ENCODE measurements around the gene THBS3.
"Not testable (repeated sequence)": the region's sequence is repeated elsewhere in the genome, so short reads cannot be mapped to it uniquely, and the experiment has no call there.

The THBS3 gene

DNA sequence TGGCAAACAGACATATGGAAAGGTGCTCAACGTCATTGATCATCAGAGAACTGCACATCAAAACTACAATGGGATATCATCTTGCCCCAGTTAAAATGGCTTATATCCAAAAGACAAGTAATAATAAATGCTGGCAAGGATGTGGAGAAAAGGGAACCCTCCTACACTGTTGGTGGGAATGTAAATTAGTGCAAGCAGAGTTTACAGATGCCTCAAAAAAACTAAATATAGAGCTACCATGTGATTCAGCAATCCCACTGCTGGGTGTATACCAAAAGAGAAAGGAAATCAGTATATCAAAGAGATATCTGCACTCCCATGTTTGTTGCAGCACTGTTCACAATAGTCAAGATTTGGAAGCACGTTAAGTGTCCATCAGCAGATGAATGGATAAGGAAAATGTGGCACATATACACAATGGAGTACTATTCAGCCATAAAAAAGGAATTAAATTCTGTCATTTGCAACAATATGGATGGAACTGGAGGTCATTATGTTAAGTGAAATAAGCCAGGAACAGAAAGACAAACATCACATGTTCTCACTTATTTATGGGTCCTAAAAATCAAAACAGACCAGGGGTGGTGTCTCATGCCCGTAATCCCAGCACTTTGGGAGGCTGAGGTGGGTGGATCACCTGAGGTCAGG, 51.6 kb downstream of the THBS3 start:
- not testable (repeated sequence) for DNase-seq (ENCODE audit: low read depth in 2 of 2)
